ENCODE results near the gene LTBR. TPM values are rescaled to one million over a fixed set of nuclear protein-coding genes. Genes with fewer than 3 reads are reported as not detected.

Gene LTBR
- total RNA-seq, 1 experiment from 2014 or later, result 194 TPM

DNA sequence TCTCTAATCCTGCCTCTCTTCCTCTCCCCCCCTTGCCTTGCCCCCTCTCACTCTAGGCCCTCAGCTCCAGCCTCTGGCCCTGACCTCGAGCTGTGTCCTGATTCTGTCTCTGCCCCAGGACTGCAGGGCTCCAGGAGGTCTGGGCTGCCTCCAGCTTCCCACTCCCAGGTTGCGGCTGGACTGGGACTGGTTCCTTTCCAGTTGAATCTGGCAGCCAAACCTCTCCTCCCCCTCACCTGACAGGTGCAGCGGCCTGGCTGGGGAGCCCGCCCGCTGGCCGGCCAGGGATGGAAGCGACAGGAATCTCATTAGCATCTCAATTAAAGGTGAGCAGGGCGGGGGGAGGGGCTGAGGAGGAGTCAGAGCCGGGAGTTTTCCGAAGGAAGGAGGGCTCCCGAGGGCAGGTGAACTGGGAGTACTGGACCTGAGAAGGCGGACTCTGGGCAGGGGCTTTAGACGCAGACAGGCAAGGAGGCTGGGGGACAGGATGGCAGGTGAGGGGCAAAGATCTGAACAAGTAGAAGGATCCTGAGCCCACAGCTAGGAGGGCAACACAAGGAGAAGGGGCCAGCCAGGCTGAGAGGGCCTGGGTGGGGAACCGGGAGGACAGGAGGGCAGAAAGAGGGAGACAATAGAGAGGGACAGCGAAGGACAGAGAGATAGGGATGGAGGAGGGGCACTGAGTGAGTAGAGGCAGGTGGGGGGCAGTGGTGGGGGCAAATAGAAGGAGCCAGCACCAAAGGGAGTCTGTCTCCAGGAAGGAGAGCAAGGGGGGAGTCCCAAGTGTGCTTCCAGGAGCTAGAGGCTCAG is 8.5 kb upstream of the LTBR start, which contains the start of gene SCNN1A:
TSS of gene SCNN1A (minus strand) at position 295 of the 810 bp plus-strand sequence. CDS start 780 bp downstream, outside the sequence.
- H3K4me3 Mint-ChIP-seq (ENCODE audit: unreplicated experiment), result peak within 1 kb of the TSS; percentile 72
- peak; percentile 86 to 87 for DNase-seq
- Histone ChIP-seq H3K36me3 (ENCODE audit: control insufficient read depth, insufficient read depth, low read length) (no peaks in the 10 kb centered on the region), H3K4me3 (ENCODE audit: low read depth, low read length) (peak within 1 kb of the TSS; percentile 22), H3K4me1 (peaks cover 76% of the 10 kb centered on the region), H3K27me3 (replicated peaks; ENCODE audit: control insufficient read depth, insufficient read depth, low read length) (no peaks in the 10 kb centered on the region), H3K9me3 (no peaks in the 10 kb centered on the region)
- H3K27me3 Mint-ChIP-seq (ENCODE audit: insufficient read depth, unreplicated experiment), result no peaks in the 10 kb centered on the region
- no peaks in the 10 kb centered on the region for H3K9me3 Mint-ChIP-seq (ENCODE audit: unreplicated experiment)
- peak within 1 kb of the TSS; percentile 94 for H3K27ac Mint-ChIP-seq (ENCODE audit: unreplicated experiment)
- POLR2A ChIA-PET, result interaction anchor here (0.6 to 3.5 kb wide), 7 partner anchors 8 to 1394 kb away, joined by 3 to 16 read pairs (median 7); partner anchors contain the start of genes LTBR and TNFRSF1A
- H3K36me3 Mint-ChIP-seq (ENCODE audit: insufficient read depth, unreplicated experiment), result peaks cover 14% of the 10 kb centered on the region
- intact Hi-C loops (cut with micrococcal nuclease; ENCODE audit: unreplicated experiment), result loop anchor here (1.0 to 10.0 kb wide), 5 partner anchors 9 to 301 kb away; partner anchors contain the start of genes LTBR and PLEKHG6
- CTCF ChIA-PET, result interaction anchor here (0.7 to 1.8 kb wide), 8 partner anchors 11 to 90 kb away, joined by 3 to 18 read pairs (median 4); no protein-coding TSS in a partner anchor
- BruUV-seq (replicated peaks), result no TSS peak
- TF ChIP-seq, protein P1, sequence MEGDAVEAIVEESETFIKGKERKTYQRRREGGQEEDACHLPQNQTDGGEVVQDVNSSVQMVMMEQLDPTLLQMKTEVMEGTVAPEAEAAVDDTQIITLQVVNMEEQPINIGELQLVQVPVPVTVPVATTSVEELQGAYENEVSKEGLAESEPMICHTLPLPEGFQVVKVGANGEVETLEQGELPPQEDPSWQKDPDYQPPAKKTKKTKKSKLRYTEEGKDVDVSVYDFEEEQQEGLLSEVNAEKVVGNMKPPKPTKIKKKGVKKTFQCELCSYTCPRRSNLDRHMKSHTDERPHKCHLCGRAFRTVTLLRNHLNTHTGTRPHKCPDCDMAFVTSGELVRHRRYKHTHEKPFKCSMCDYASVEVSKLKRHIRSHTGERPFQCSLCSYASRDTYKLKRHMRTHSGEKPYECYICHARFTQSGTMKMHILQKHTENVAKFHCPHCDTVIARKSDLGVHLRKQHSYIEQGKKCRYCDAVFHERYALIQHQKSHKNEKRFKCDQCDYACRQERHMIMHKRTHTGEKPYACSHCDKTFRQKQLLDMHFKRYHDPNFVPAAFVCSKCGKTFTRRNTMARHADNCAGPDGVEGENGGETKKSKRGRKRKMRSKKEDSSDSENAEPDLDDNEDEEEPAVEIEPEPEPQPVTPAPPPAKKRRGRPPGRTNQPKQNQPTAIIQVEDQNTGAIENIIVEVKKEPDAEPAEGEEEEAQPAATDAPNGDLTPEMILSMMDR (IDR thresholded peaks at IDR 0.05; ENCODE audit: insufficient read depth in 1 of 2, low read depth in 1 of 2, low read length in 1 of 2, severe bottlenecking in 1 of 2, unreplicated experiment in 1 of 2), result no peak
- H3K4me1 Mint-ChIP-seq (ENCODE audit: low read depth, unreplicated experiment), result peaks cover 59% of the 10 kb centered on the region

DNA sequence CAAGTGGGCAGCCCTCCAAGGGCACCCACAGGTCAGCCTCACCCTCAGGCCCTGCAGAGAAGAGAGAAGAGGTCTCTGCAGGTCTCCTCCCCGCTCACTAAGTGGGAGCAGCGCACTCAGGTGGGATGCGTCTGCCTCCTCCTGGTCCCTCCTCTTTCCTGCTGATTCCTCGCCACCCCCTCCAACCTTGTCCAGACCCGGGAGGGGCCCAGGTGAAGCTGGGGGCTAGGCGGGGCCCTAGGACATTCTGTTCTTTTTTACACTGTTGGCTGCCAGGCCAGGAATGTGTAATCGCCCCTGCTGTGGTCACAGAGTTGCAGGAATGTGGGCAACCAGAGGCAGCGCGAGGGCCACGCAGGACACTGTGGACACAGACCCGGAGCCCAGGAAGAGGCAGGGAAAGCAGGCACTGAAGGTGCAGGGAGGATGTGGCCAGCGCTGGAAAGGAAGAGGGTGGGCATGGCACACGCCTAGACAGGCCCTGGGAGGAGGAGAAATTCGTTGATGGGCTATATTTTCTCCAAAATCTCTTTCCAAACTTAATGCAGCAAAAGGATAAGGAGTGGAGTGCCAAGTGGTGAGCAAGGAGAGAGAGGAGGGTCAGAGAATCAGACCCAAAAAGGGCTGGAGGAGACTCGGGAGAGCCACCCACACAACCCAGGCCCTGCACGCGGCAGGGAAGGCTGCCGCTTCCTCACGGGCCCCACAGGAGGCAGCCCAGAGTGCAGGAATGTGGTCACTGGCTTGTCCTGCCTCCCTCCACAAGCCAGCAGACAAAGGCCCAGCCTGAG is 7.7 kb upstream of the LTBR start:
- Histone ChIP-seq H3K9me3 (no peaks in the 10 kb centered on the region), H3K4me1 (peaks cover 68% of the 10 kb centered on the region), H3K27me3 (replicated peaks; ENCODE audit: control insufficient read depth, insufficient read depth, low read length) (no peaks in the 10 kb centered on the region), H3K36me3 (ENCODE audit: control insufficient read depth, insufficient read depth, low read length) (no peaks in the 10 kb centered on the region), H3K4me3 (ENCODE audit: low read depth, low read length) (no peak overlapping the region)
- no TSS peak for BruUV-seq (replicated peaks)
- Mint-ChIP-seq H3K27me3 (ENCODE audit: insufficient read depth, unreplicated experiment) (no peaks in the 10 kb centered on the region), H3K4me3 (ENCODE audit: unreplicated experiment) (peak overlapping the region; percentile 72), H3K9me3 (ENCODE audit: unreplicated experiment) (no peaks in the 10 kb centered on the region), H3K4me1 (ENCODE audit: low read depth, unreplicated experiment) (peaks cover 51% of the 10 kb centered on the region), H3K27ac (ENCODE audit: unreplicated experiment) (peak overlapping the region; percentile 94), H3K36me3 (ENCODE audit: insufficient read depth, unreplicated experiment) (peaks cover 14% of the 10 kb centered on the region)
- intact Hi-C loops (cut with micrococcal nuclease; ENCODE audit: unreplicated experiment), result loop anchor here (1.0 to 10.0 kb wide), 5 partner anchors 8 to 301 kb away; partner anchors contain the start of genes LTBR and PLEKHG6
- POLR2A ChIA-PET, result interaction anchor here (0.6 to 2.0 kb wide), 3 partner anchors 34 to 1393 kb away, joined by 3 to 9 read pairs (median 3); partner anchors contain the start of gene TNFRSF1A
- TF ChIP-seq, protein P1 (IDR thresholded peaks at IDR 0.05; ENCODE audit: insufficient read depth in 1 of 2, low read depth in 1 of 2, low read length in 1 of 2, severe bottlenecking in 1 of 2, unreplicated experiment in 1 of 2), result peak; percentile 69 to 71
- DNase-seq, result peak; percentile 88 to 89
- CTCF ChIA-PET, result interaction anchor here (0.7 to 1.4 kb wide), 5 partner anchors 13 to 89 kb away, joined by 3 to 6 read pairs (median 4); no protein-coding TSS in a partner anchor

Measured in Caco-2 (cell line).